Gastroesophageal sphincter (tissue), 4 donors: ENCODE measurements around the gene EBI3. TPM values are rescaled to one million over a fixed set of nuclear protein-coding genes. Genes with fewer than 3 reads are reported as not detected.
"Not testable (repeated sequence)": the region's sequence is repeated elsewhere in the genome, so short reads cannot be mapped to it uniquely, and the experiment has no call there.

Experiments
- ATAC-seq: fragments of 150-250 bp; one replicate; pipeline ENCODE4 v1.9.1; 2016; ENCODE audit warnings: mild to moderate bottlenecking, moderate library complexity
- H3K27ac ChIP-seq, 4 donors: fragments of 200-600 bp; sonication (generic) in 3 of 4; 1 replicate in 3 of 4; 2 replicates in 1 of 4; pipeline ENCODE4 v1.5.1; 2016 to 2019
- H3K27me3 ChIP-seq: fragments of 200-600 bp; sonication (generic); one replicate; pipeline ENCODE4 v1.5.1; 2019
- H3K36me3 ChIP-seq, 2 donors: fragments of 200-600 bp; sonication (generic); one replicate each; pipeline ENCODE4 v1.5.1; 2019; ENCODE audit warnings: control low read depth in 1 of 2
- H3K4me1 ChIP-seq, 3 donors: fragments of 200-600 bp; sonication (generic); 1 replicate in 2 of 3; 2 replicates in 1 of 3; pipeline ENCODE4 v1.5.1; 2016 to 2019; ENCODE audit warnings: control low read depth in 2 of 3
- H3K4me3 ChIP-seq, 2 donors: fragments of 200-600 bp; sonication (generic); one replicate each; pipeline ENCODE4 v1.5.1; 2019; ENCODE audit warnings: mild to moderate bottlenecking in 1 of 2, moderate library complexity in 1 of 2
- H3K9me3 ChIP-seq, 3 donors: fragments of 200-600 bp; sonication (generic); one replicate each; pipeline ENCODE4 v1.5.1; 2017 to 2019; ENCODE audit warnings: control low read depth in 2 of 3
- EP300 ChIP-seq: sonication (generic); formaldehyde crosslinking; IDR thresholded peaks from one replicate; pipeline ENCODE4 v1.6.1; 2017; ENCODE audit warnings: antibody characterized with exemption, mild to moderate bottlenecking
- POLR2A ChIP-seq, 2 donors: fragments of 450-650 bp; IDR thresholded peaks; one replicate each; pipeline ENCODE4 v1.6.1; 2017; ENCODE audit warnings: antibody characterized with exemption in 2 of 2, mild to moderate bottlenecking in 2 of 2, moderate library complexity in 1 of 2
- POLR2AphosphoS5 ChIP-seq: sonication (generic); formaldehyde crosslinking; IDR thresholded peaks from one replicate; pipeline ENCODE4 v1.6.1; 2017; ENCODE audit warnings: antibody characterized with exemption
- WGBS, 2 donors: methylation state at CpG; one replicate each; pipeline ENCODE4 v1.1.5; 2018; ENCODE audit warnings: low coverage in 1 of 2; 5-methylcytosine and 5-hydroxymethylcytosine counted together
- total RNA-seq, 4 donors: library from RNA; depleted of rRNA; stranded (reverse); fragments of >200 nt; gene quantifications; one replicate each; pipeline ENCODE4 v1.1.0, GENCODE V29; 2016
- TF ChIP-seq, protein P1 (sequence below), 4 experiments: fragments of 200-600 bp in 2 of 4; fragments of 450-650 bp in 2 of 4; sonication (generic) in 1 of 4; IDR thresholded peaks; one replicate each; pipeline ENCODE4 v1.5.1; 2017 to 2019; ENCODE audit warnings: antibody characterized with exemption in 4 of 4, mild to moderate bottlenecking in 2 of 4, moderate library complexity in 2 of 4

EBI3 gene
- total RNA-seq, 4 donors from 2014 or later: 0.54 to 8.2 (median 0.96) TPM; not detected in 1

DNA sequence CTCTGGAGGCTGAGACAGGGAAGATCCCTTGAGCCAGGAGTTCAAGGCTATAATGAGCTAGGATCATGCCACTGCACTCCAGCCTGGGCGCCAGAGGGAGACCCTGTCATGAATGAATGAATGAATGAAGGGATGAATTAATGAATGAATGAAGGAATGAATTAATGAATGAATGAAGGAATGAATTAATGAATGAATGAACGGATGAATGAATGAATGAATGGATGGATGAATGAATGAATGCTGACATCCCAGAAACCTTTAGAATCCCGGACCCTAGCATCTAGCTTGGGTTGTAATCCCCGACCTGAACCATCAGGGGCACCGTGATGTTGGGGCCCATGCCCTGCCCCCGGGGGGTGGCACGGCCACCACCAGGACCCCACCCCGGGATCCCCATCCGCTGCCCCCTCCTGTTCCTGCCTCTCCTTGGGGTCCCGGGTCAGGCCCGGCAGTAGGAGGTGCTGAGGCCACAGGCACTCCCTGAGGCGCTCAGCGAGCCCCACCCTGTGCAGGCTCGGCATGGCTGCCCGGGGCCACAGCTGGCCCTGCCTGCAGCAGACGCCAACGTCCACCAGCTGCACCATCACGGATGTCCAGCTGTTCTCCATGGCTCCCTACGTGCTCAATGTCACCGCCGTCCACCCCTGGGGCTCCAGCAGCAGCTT lies 3.4 kb downstream of the EBI3 start:
- no peaks in the 10 kb centered on the region for H3K9me3 ChIP-seq
- ATAC-seq: no peak
- peaks cover 96% of the 10 kb centered on the region for H3K27me3 ChIP-seq
- H3K4me1 ChIP-seq: no peaks in the 10 kb centered on the region
- no peaks in the 10 kb centered on the region for H3K36me3 ChIP-seq
- WGBS, 2 donors: 59 to 80% methylated on average over 1 to 7 of the region's 21 CpGs
- H3K4me3 ChIP-seq: no peak overlapping the region
- H3K27ac ChIP-seq: no peak overlapping the region
- TF ChIP-seq POLR2A (IDR thresholded peaks at IDR 0.05): no peak
- TF ChIP-seq POLR2AphosphoS5: no peak
- TF ChIP-seq, protein P1, sequence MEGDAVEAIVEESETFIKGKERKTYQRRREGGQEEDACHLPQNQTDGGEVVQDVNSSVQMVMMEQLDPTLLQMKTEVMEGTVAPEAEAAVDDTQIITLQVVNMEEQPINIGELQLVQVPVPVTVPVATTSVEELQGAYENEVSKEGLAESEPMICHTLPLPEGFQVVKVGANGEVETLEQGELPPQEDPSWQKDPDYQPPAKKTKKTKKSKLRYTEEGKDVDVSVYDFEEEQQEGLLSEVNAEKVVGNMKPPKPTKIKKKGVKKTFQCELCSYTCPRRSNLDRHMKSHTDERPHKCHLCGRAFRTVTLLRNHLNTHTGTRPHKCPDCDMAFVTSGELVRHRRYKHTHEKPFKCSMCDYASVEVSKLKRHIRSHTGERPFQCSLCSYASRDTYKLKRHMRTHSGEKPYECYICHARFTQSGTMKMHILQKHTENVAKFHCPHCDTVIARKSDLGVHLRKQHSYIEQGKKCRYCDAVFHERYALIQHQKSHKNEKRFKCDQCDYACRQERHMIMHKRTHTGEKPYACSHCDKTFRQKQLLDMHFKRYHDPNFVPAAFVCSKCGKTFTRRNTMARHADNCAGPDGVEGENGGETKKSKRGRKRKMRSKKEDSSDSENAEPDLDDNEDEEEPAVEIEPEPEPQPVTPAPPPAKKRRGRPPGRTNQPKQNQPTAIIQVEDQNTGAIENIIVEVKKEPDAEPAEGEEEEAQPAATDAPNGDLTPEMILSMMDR (IDR thresholded peaks at IDR 0.05): no peak
- no peak for TF ChIP-seq EP300

- H3K27ac ChIP-seq: no peak overlapping the region
- H3K36me3 ChIP-seq: no peaks in the 10 kb centered on the region
- no peaks in the 10 kb centered on the region for H3K9me3 ChIP-seq
- no peaks in the 10 kb centered on the region for H3K4me1 ChIP-seq
- TF ChIP-seq POLR2AphosphoS5: no peak
- TF ChIP-seq, protein P1 (IDR thresholded peaks at IDR 0.05): peak in 2 of 4 experiments; percentile 25 to 52
- TF ChIP-seq EP300: no peak
- TF ChIP-seq POLR2A (IDR thresholded peaks at IDR 0.05): no peak
- H3K4me3 ChIP-seq: no peak overlapping the region
- 38 to 42% methylated on average over 5 to 8 of the region's 11 CpGs for WGBS, 2 donors
- H3K27me3 ChIP-seq: peaks cover 97% of the 10 kb centered on the region
- no peak for ATAC-seq
Measured at GRCh38 chr19:4233282-4233853, 4.0 kb downstream of the EBI3 start.

DNA sequence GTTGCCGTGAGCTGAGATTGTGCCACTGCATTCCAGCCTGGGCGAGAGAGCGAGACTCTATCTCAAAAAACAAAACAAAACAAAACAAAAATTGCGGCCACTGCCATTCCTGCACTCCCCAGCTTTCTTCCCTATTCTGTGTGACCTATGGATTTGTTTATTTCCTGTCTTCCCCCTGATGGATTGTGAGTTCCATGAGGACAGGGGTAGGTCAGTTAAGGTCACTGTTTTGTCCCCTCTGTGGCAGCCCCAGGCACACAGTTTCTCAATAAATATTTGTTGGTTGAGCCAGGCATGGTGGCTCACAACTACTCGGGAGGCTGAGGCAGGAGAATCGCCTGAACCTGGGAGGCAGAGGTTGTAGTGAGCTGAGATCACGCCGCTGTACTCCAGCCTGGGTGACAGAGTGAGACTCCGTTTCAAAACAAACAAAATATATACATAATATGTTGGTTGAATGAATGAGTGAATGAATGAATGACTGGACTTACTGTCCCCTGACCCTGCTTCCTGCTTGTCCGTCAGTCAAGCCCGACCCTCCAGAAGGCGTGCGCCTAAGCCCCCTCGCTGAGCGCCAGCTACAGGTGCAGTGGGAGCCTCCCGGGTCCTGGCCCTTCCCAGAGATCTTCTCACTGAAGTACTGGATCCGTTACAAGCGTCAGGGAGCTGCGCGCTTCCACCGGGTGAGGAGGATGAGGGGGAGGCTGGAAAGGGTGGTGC lies 5.0 kb downstream of the EBI3 start:
- Histone ChIP-seq H3K27me3 (peaks cover 95% of the 10 kb centered on the region), H3K36me3 (no peaks in the 10 kb centered on the region), H3K9me3 (no peaks in the 10 kb centered on the region), H3K27ac (no peak overlapping the region), H3K4me3 (no peak overlapping the region), H3K4me1 (no peaks in the 10 kb centered on the region)
- TF ChIP-seq EP300: no peak
- TF ChIP-seq POLR2AphosphoS5: no peak
- TF ChIP-seq, protein P1 (IDR thresholded peaks at IDR 0.05): no peak
- TF ChIP-seq POLR2A (IDR thresholded peaks at IDR 0.05): no peak
- WGBS, 2 donors: 38 to 46% methylated on average over 7 to 15 of the region's 21 CpGs
- no peak for ATAC-seq

- no peaks in the 10 kb centered on the region for H3K9me3 ChIP-seq
- H3K36me3 ChIP-seq: no peaks in the 10 kb centered on the region
- TF ChIP-seq EP300 (no peak), POLR2AphosphoS5 (no peak), POLR2A (IDR thresholded peaks at IDR 0.05) (no peak)
- TF ChIP-seq, protein P1 (IDR thresholded peaks at IDR 0.05): no peak
- WGBS, 2 donors: 20% methylated on average over 1 of the region's 13 CpGs; no CpG with 5 or more reads in 1 of the 2 donors
- H3K27me3 ChIP-seq: peaks cover 95% of the 10 kb centered on the region
- no peak for ATAC-seq
- H3K27ac ChIP-seq: no peak overlapping the region
- H3K4me1 ChIP-seq: no peaks in the 10 kb centered on the region
- H3K4me3 ChIP-seq: no peak overlapping the region
Measured at GRCh38 chr19:4234862-4235201, 5.5 kb downstream of the EBI3 start.

DNA sequence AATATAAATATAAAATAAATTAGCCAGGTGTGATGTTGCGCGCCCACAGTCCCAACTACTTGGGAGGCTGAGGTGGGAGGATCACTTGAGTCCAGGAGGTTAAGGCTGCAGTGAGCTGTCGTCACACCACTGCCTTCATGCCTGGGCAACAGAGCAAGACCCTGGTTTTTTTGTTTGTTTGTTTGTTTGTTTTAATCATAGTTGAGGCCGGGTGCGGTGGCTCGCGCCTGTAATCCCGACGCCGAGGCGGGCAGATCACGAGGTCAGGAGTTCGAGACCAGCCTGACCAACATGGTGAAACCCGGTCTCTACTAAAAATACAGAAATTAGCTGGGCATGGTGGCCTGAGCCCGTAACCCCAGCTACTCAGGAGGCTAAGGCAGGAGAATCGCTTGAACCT lies 8.2 kb downstream of the EBI3 start:
- Histone ChIP-seq H3K27me3 (peaks cover 90% of the 10 kb centered on the region), H3K9me3 (peaks cover 0 to 16% (median 0%) of the 10 kb centered on the region in 3 donors)
- not testable (repeated sequence) for ATAC-seq, H3K4me1 ChIP-seq, H3K27ac ChIP-seq, H3K4me3 ChIP-seq, H3K36me3 ChIP-seq
- WGBS, 2 donors: 68 to 84% methylated on average over 4 to 7 of the region's 16 CpGs
